ENCODE results near the gene ACTR3.

- TF ChIP-seq CTCF (IDR thresholded peaks at IDR 0.05) (no peak), POLR2A (IDR thresholded peaks at IDR 0.05) (no peak)
Measured at GRCh38 chr2:113977660-113978523, 88.0 kb downstream of the ACTR3 start.
